ENCODE data around the gene ESD.

Gene ESD

DNA sequence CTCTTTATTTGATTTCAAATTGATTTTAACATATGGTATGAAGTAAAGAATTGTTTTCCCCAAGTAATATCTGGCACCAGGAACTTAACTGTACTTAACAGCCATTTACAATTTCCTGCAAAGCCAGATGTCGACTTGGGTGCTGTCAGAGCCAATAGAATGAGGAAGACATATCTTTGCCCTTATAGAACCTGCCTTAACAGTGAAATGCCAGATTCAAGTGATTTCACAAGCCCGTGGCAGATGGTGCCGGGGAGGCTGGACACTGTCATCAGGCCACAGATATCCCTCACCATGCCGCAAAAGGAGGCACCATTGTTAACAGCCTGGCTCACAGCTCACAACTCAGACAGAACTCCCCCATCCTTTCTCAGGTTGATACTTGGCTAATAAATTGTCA is 48.7 kb downstream of the ESD start:
- no peak overlapping the region for H3K4me3 ChIP-seq (ENCODE audit: low read depth, low read length)

DNA sequence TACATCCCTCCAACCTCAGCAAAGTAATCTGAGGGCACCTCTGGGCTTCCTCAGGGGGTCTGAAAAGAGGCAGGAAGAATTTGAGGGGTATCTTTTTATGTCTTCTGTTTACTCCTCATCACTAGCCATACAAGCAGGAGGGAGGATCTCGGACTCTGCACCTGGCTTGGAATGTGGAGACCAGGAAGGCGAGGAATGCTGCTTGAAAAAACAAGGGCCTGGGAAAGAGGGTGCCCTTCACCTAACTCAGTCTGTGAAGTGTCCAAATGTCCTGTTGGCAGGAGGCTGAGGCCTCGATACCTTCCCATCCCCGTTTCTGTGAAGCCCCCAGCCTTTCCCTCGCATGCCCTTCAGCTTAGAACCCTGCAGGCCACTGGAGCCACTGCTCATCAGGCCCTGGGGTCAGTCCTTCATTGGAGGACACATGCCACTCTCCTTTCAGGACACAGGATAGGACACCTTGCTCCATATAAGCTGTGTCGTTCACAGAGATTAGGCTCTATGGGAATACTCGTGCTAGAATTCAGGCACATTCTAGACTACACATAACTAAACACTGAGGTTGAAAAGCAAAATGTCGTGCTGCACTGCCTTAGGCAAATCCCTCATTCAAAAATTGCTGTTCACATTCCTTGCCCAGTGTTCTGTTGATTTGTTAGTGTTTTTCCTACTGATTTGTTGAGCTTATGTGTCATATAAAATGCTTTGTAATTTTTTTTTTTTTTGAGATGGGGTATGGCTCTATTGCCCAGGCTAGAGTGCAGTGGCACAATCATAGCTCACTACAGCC is 49.7 kb downstream of the ESD start:
- H3K4me3 ChIP-seq (ENCODE audit: low read depth, low read length): no peak overlapping the region

DNA sequence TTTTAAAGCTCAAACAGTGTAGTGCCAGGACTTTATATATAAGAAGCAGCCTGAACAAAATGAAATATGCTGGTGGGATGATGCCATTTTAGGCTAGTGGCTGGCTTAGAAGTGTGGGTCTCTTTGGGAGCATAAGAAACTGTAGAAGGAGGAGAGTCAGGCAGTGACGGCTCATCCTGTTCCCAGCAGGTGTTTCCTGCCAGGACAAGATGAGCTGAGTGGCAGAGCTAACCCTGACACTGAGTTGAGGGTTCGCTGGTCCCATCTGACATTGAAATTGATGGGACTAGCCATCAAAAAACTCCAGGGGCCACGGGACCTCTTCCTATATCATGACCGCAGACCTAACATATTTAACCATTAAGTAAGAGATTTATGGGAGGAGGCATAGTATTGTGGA is 51.3 kb downstream of the ESD start:
- H3K4me3 ChIP-seq (ENCODE audit: low read depth, low read length): no peak overlapping the region

DNA sequence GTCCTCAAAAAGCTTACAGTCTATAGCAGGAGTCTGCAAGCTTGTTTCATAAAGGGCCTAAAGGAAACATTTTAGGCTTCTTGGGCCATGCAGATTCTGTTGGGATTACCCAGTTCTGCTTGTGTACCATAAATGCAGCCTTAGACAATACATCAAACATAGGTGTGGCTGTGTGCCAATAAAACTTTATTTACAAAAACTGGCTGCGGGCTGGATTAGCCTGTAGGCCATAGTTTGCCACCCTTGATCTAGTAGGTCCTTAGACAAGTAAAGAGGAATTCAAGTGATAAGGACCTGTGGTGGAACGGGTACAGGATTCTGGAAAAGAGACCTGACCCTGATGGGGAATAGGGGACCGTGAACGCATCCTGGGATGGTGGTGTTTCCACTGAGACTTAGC is 51.9 kb downstream of the ESD start:
- no peak overlapping the region for H3K4me3 ChIP-seq (ENCODE audit: low read depth, low read length)

DNA sequence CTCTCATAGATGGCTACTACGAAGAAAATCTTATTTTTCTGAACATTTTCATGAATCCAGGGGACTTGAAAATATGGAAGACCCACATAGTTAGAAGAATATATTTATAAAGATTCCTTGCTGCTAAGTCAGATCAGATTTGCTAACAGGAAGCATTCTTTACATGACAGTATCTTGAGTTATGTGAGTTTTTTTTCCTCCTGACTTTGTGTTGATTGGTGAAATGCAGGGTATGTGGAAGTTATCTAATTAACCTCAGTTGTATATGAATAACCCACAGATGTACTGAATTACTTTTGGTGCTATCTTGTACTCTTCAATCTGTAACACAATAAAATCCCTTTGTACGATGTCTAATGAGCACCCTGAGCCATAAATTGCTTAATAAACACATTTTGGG is 53.8 kb downstream of the ESD start:
- H3K4me3 ChIP-seq (ENCODE audit: low read depth, low read length): no peak overlapping the region

DNA sequence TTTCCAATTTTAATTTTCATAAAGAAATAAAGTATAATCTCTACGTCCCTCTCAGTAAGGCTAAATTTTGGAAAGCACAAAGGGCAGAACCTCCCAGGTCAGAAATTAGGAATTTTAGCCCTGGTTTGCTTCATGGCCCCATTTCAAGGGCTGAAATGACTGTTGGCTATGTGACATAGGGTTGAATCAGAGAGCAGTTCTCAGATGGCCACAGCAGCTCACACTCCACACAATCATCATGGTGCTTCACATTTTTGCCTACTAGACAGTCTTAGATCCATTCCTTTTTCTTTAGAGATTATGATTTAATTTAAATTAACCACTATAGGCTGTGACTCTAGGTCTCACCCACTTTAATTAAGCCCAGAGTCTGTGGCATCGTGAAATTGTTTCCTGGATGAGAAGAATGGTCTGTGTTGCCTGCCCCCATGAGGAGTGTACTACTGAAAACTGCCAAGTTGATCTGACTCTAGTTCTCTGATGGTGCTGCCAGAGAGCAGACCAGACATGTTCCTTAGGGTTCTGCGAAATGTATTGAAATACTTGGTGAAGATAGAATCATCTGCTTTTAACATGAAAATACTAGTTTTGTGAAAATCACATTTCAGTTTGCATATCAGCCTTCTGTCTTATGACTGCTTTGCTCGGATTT is 57.4 kb downstream of the ESD start:
- H3K4me3 ChIP-seq (ENCODE audit: low read depth, low read length): no peak overlapping the region

DNA sequence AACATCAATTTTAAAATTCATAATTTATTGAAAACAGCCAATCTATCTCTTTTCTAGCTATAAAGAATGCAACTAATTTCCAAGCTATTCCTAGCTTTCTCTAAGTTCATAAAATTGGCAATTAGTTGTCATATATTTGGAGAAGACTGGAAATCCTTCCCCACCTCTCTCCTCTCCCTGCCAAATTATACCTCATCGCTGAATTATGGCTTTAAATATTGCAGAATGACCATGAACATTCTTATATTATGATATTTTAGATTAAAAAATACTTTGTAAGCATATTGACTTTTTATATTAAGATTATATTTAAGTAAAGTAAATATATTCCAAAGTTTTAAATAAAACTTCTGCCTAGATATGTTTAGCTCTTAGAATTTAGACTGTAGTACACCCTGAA is 58.2 kb downstream of the ESD start:
- H3K4me3 ChIP-seq (ENCODE audit: low read depth, low read length): no peak overlapping the region

DNA sequence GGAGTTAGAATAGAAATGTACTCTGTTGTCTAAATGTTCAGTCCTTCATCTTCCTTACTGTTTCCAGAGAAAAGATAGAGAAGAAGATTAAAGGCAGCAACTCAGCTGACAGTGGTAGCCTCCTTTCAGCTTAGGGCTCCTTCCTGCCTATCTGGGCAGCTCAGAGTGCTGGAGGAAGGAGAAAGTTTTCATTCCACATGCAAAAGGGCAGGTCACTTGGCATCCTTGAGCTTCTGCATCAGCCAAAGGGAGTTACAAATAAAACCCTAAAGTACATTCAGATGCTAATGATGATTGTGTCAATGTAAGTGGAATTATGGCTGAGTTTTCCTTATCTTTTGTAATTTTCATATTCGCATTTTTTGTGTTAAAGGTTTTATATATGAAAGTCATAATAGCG is 58.9 kb downstream of the ESD start:
- H3K4me3 ChIP-seq (ENCODE audit: low read depth, low read length): no peak overlapping the region

DNA sequence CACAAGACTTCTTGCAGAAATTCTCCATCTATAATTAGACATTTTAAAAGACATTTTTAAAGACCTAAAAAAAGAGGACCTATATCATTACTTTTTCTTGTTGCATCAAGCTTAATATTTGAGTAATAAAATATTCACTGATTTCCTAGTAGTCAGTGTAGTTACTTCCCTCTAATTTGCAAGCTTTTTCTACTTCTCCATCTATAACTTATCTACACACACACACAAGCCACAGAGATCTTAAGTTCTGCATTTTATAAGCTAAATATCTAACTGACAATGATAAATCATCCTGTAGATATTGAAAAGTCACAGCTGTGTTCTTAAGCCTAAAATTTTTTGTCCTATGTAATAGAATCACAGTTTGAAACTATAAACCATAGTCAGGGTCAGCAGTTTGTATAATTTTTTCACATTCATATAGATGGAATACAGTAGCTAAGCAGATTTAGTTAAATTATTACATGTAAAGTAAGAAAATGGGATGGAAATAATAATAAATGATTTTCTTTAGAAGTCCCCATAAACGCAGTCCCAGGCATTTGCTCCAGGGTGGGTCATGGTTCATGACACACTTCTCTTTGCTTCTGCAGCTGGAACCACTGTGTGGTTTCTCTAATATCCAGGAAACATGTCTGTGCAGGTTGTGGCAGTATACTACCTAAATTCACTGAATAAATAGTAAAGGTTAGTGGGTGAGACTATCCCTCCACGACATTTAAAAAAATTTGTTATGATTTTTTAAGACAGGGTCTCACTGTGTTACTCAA is 60.2 kb downstream of the ESD start:
- no peak overlapping the region for H3K4me3 ChIP-seq (ENCODE audit: low read depth, low read length)

DNA sequence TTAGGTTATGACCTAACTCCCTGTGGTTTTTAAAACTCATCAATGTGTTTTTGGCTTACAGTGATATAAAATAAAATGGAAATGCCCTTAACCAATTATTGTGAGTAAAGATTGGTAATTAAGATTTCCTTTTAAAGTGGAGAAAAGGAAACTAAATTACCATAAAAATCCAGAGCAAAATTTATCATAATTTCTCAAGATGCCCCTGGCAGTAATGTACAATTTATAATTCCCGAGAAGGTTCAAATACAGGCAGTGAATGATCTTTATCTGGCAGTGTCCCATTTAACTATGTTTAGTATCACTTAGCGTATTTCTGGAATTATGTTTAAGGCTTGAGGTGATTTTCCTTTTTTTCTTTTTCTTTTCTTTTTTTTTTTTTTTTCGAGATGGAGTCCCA is 61.5 kb downstream of the ESD start:
- no peak overlapping the region for H3K4me3 ChIP-seq (ENCODE audit: low read depth, low read length)

DNA sequence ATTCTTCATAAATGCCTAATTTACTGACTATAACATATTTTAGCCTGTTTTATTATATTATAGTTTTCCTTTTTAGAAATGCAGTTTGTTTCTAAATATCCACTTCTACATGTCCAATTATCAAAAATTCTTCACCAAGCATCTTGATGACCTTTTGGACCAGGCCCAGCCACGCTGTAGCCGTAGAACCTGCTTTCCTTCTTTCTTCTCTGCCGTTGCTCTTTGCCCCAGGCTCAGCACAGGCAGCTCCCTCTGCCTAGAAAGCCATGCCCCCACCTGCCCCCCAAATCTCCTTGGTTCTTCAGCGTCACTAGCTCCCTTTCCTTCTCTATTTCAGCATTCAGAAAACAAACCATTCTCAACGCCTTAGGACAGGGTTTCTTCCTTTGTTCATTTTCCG is 65.4 kb downstream of the ESD start:
- no peak overlapping the region for H3K4me3 ChIP-seq (ENCODE audit: low read depth, low read length)

DNA sequence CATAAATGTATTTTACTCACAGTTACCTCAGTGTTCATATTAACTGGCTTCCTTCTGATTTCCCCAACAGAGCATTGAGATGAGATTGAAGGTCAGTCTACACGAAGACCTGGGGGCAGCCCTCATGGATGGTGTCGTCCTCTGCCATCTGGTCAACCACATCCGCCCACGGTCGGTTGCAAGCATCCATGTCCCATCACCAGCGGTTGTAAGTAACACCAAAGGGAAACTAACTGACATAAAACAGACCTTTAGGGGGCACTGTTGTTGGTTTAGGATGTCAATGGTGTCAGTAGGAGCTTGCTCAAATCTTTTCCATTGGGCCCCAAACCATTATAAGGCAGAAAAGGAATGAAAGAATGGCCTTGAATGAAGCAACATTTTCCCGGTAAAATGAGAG is 68.2 kb downstream of the ESD start:
- H3K4me3 ChIP-seq (ENCODE audit: low read depth, low read length): no peak overlapping the region

DNA sequence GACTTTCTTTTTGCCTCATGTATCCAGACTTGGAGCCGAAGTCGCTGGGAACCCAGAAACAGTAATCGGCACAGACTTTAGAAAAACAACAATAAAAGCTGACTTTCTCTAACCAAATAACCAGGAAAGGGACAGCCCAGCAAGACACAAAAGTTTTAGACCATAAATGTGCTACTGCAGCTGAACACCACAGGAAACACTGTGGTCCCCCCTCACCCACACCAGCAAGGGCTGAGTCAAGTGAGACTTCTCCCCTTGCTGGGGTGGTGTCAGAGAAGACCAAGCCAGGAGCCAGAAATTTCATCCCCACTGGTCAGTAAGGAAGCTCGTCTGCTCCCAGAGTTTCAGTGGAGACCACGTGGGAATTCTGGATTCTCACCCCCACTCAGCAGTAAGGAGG is 70.6 kb downstream of the ESD start:
- no peak overlapping the region for H3K4me3 ChIP-seq (ENCODE audit: low read depth, low read length)

Data from iPS-11a (cell line).